ENCODE results near the gene RIMKLB. TPM values are rescaled to one million over a fixed set of nuclear protein-coding genes. Genes with fewer than 3 reads are reported as not detected.
"Not testable (repeated sequence)": the region's sequence is repeated elsewhere in the genome, so short reads cannot be mapped to it uniquely, and the experiment has no call there.

Gene RIMKLB
- total RNA-seq, 1 experiment from 2014 or later = 0.39 TPM

DNA sequence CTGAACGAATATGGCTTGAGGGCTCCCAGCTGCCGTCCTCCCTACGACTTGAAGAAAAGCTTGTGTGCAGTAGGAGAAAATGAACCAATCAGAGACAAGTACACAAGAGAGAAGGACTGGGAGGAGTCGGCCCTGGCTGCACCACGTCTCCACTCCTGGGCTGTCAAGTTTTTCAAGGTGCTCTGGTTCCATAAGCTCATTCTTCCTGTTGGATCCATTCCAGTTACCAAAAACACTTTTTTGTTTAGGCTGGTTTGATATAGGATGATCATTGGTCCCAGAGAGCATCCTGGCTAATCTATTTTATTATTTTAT is 121.8 kb downstream of the RIMKLB start:
- no peak overlapping the region for H3K27ac ChIP-seq (ENCODE audit: low read depth, low read length)
- no TSS peak for BruUV-seq (replicated peaks)
- no peak for ATAC-seq

DNA sequence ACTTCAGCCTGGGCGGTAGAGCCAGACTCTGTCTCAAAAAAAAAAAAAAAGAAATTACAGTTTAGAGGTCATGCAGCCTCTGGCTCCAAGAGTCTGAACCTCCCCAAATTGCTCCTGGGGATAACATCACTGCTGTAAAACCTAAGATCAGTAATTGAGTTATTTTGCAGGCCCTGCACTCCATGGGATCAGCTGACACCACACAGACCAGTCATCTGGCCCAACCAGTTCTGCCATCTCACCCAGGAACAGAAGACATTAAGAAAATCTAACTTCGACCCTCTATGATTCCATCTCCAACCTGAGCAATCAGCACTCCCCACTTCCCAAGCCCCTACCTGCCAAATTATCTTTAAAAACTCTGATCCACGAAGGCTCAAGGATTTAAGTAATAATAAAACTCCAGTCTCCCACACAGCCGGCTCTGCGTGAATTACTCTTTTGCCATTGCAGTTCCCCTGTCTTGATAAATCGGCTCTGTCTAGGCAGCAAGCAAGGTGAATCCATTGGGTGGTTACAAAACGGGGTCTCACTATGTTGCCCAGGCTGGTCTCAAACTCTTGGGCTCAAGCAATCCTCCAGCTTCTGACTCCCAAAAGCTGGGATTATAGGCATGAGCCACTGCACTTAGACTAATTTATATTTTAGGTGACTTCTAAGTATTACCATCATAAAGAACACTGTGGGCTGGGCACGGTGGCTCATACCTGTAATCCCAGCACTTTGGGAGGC is 123.1 kb downstream of the RIMKLB start:
- intact Hi-C loops (cut with micrococcal nuclease) = loop anchor here (10.0 kb wide), 1 partner anchor 276 kb away; the partner anchor contains the start of gene CLEC4E
- H3K4me2 ChIP-seq (ENCODE audit: low read length); RAD21 ChIA-PET (ENCODE audit: low non-redundant PET in 1 of 2, low total read pairs in 2 of 2, uncharacterized antibody in 2 of 2, unreplicated experiment in 2 of 2); BruUV-seq (replicated peaks); H3K79me2 ChIP-seq (ENCODE audit: insufficient read depth, low read length); H3K4me1 ChIP-seq (ENCODE audit: control insufficient read depth in 1 of 2, insufficient read depth in 2 of 2, low read length in 2 of 2); H3K27ac ChIP-seq (ENCODE audit: low read depth, low read length); ATAC-seq; H2AFZ ChIP-seq (ENCODE audit: low read depth, low read length, poor library complexity, severe bottlenecking); H3K27me3 ChIP-seq (ENCODE audit: insufficient read depth, low read length); H3K9ac ChIP-seq (ENCODE audit: low read length); DNase-seq (ENCODE audit: low read depth, low spot score); H3K9me3 ChIP-seq (ENCODE audit: control insufficient read depth in 1 of 2, insufficient read depth in 1 of 2, low read depth in 1 of 2, low read length in 2 of 2); H3K4me3 ChIP-seq (replicated peaks in 1 of 2; ENCODE audit: low read depth in 1 of 2, low read length in 2 of 2); POLR2A ChIA-PET; H4K20me1 ChIP-seq (ENCODE audit: insufficient read depth); H3K9me2 ChIP-seq (ENCODE audit: insufficient read depth); H3K36me3 ChIP-seq (ENCODE audit: control insufficient read depth in 1 of 2, insufficient read depth in 2 of 2, low read length in 2 of 2): not testable (repeated sequence)
- CTCF ChIA-PET = interaction anchor here (0.9 kb wide), 1 partner anchor 70 kb away, joined by 3 read pairs; no protein-coding TSS in a partner anchor

More for the DNA sequence above, 121.8 kb downstream of the RIMKLB start:
- intact Hi-C loops (cut with micrococcal nuclease) = no loop called here
- ChIA-PET CTCF (interaction anchor here (0.9 to 1.6 kb wide), 2 partner anchors 71 to 162 kb away, joined by 3 read pairs; no protein-coding TSS in a partner anchor), POLR2A (no interaction called here), RAD21 (ENCODE audit: low non-redundant PET in 1 of 2, low total read pairs in 2 of 2, uncharacterized antibody in 2 of 2, unreplicated experiment in 2 of 2) (no interaction called here)
- Histone ChIP-seq H3K27me3 (ENCODE audit: insufficient read depth, low read length) (no peaks in the 10 kb centered on the region), H3K79me2 (ENCODE audit: insufficient read depth, low read length) (no peaks in the 10 kb centered on the region), H2AFZ (ENCODE audit: low read depth, low read length, poor library complexity, severe bottlenecking) (no peak overlapping the region), H3K4me2 (ENCODE audit: low read length) (no peak overlapping the region), H3K9me3 (ENCODE audit: control insufficient read depth in 1 of 2, insufficient read depth in 1 of 2, low read depth in 1 of 2, low read length in 2 of 2) (no peaks in the 10 kb centered on the region), H4K20me1 (ENCODE audit: insufficient read depth) (no peaks in the 10 kb centered on the region), H3K9me2 (ENCODE audit: insufficient read depth) (no peaks in the 10 kb centered on the region), H3K36me3 (ENCODE audit: control insufficient read depth in 1 of 2, insufficient read depth in 2 of 2, low read length in 2 of 2) (no peaks in the 10 kb centered on the region), H3K9ac (ENCODE audit: low read length) (no peak overlapping the region), H3K4me3 (replicated peaks in 1 of 2; ENCODE audit: low read depth in 1 of 2, low read length in 2 of 2) (no peak overlapping the region), H3K4me1 (ENCODE audit: control insufficient read depth in 1 of 2, insufficient read depth in 2 of 2, low read length in 2 of 2) (no peaks in the 10 kb centered on the region)
- TF ChIP-seq EGR1 (IDR thresholded peaks at IDR 0.05; ENCODE audit: low read depth) = no peak
- TF ChIP-seq TCF7L2 (IDR thresholded peaks at IDR 0.05; ENCODE audit: borderline replicate concordance, extremely low read depth, insufficient read depth, insufficient read length) = no peak
- DNase-seq (ENCODE audit: low read depth, low spot score) = no peak

Measured in HCT116 (cell line).